Left hindlimb (tissue), 1 donor: ENCODE data around the gene SPINK9.
"Not testable (repeated sequence)": the region's sequence is repeated elsewhere in the genome, so short reads cannot be mapped to it uniquely, and the experiment has no call there.

Experiments used
- DNase-seq: peaks from one replicate; pipeline ENCODE4 v3.0.0-alpha.2; 2018

SPINK9 gene

GRCh38 chr5:148335259-148335658, at the start of gene SPINK9:
Gene SPINK9, plus strand, starts transcription at chr5:148335559. Its CDS starts 55 bp downstream, at chr5:148335614.
- no peak for DNase-seq

- no peak for DNase-seq
These were observed 44.8 kb upstream of the SPINK9 start for GRCh38 chr5:148290271-148291195.

GRCh38 chr5:148297731-148298130, 37.6 kb upstream of the SPINK9 start:
- no peak for DNase-seq

- no peak for DNase-seq
These were observed 28.9 kb upstream of the SPINK9 start for GRCh38 chr5:148306446-148306845.

GRCh38 chr5:148309019-148309418, 26.3 kb upstream of the SPINK9 start:
- no peak for DNase-seq

GRCh38 chr5:148309746-148310145, 25.6 kb upstream of the SPINK9 start:
- DNase-seq, result no peak

GRCh38 chr5:148311484-148311883, 23.9 kb upstream of the SPINK9 start:
- no peak for DNase-seq

GRCh38 chr5:148312153-148312552, 23.2 kb upstream of the SPINK9 start, which contains the start of gene SPINK7:
Gene SPINK7, plus strand, starts transcription at chr5:148312423. Its CDS starts 61 bp downstream, at chr5:148312484.
- no peak for DNase-seq

GRCh38 chr5:148314187-148314586, 21.2 kb upstream of the SPINK9 start:
- no peak for DNase-seq

GRCh38 chr5:148314731-148315130, 20.6 kb upstream of the SPINK9 start:
- DNase-seq, result no peak

GRCh38 chr5:148320011-148320963, 15.1 kb upstream of the SPINK9 start:
- DNase-seq, result not testable (repeated sequence)

GRCh38 chr5:148333262-148333849, 2.0 kb upstream of the SPINK9 start:
- DNase-seq, result no peak

- DNase-seq, result no peak
These were observed 1.5 kb downstream of the SPINK9 start for GRCh38 chr5:148336704-148337435.

- no peak for DNase-seq
These were observed 7.1 kb downstream of the SPINK9 start for GRCh38 chr5:148342371-148343045.

- DNase-seq, result no peak
These were observed 7.7 kb downstream of the SPINK9 start for GRCh38 chr5:148343046-148343407.

- DNase-seq, result no peak
These were observed 8.5 kb downstream of the SPINK9 start for GRCh38 chr5:148343603-148344487.

- no peak for DNase-seq
These were observed 12.3 kb downstream of the SPINK9 start for GRCh38 chr5:148347706-148348105.

GRCh38 chr5:148352696-148353095, 17.3 kb downstream of the SPINK9 start:
- DNase-seq, result no peak

GRCh38 chr5:148353634-148354033, 18.3 kb downstream of the SPINK9 start:
- DNase-seq, result no peak

- no peak for DNase-seq
These were observed 29.0 kb downstream of the SPINK9 start for GRCh38 chr5:148364343-148364742.

GRCh38 chr5:148368299-148368698, 32.9 kb downstream of the SPINK9 start:
- no peak for DNase-seq
